Stimulated activated CD4-positive, alpha-beta T cell treated with anti-CD3 and anti-CD28 coated beads, Interleukin-12 subunit alpha, Interleukin-12 subunit beta, amount 100 ng/mL, for 24 hours (primary cell): ENCODE data around the gene DPEP1.
"Not testable (repeated sequence)": the region's sequence is repeated elsewhere in the genome, so short reads cannot be mapped to it uniquely, and the experiment has no call there.

Experiments
- DNase-seq, 2 experiments: peaks; one replicate each; pipeline ENCODE4 v3.0.0-alpha.2; 2020; ENCODE audit warnings: low read depth in 2 of 2

Gene DPEP1

DNA sequence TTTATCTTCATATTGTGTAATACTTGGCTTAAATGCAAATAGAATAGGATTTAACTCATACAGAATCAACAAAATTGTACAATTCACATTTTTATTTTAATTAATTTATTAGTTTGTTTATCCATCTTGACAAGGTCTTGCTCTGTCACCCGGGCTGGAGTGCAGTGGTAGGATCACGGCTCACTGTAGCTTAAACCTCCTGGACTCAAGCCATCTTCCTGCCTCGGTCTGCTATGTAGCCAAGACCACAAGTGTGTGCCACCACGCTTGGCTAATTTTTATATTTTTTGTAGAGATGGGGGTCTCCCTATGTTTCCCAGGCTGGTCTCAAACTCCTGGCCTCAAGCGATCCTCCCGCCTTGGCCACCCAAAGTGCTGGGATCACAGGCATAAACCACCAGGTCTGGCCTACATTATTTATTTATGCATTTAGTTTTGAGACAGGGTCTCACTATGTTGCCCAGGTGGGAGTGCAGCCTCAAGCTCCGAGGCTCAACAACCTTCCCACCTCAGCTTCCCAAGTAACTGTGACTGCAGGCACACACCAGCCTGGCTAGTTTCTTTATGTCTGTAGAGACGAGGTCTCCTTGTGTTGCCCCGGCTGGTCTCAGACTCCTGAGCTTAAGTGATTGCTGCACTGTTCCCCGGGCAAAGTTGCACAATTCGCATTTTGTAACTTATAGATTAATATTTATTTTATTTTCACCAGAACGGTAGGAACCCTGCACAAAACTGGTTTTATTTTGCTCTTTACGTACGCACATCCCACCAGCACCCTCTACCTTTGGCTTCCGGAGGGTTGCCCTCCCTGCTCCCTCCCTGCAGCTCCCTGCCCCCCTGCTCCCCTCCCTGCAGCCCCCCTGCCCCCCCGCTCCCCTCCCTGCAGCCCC lies 4.9 kb downstream of the DPEP1 start:
- DNase-seq, result no peak

DNA sequence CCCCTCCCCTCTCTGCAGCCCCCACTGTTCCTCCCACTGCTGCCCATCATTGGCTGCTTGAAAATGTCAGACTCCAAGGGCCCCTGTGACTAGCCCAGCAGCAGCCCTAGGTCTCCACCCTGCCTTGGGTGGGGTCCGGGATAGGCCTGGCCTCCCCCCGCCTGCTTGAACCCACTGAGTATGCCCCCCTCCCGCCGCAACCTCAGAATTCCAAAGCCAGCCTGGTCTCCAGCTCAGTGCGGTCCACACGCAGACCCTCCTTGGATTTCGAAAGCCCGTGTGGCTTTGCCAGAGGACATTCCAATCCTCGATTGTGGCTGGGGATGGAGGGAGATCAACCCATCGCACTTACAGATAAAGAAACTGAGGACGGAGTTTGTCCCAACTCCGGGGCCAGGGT lies 6.4 kb downstream of the DPEP1 start:
- no peak for DNase-seq

DNA sequence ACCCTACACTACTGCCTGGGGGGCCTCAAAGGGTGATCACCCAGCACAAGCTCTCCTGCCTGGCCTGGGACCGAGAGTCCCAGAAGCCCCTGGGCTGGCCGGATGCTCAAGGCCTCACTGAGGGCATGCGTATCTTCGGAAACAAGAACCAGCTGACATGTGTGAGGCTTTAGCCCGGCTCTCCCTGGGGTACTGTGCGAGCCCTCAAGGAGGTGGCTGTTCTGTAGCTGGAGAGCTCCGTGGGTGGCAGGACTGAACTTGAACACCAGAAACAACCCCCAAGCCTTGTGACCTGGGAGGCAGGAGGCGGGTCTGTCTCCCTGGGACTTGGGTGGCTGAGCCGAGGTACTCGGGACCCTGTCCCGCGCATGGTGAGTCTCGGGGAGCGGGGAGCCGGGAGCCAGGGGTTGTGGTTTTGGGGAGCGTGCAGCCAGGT lies 7.0 kb downstream of the DPEP1 start:
- DNase-seq, result no peak

DNA sequence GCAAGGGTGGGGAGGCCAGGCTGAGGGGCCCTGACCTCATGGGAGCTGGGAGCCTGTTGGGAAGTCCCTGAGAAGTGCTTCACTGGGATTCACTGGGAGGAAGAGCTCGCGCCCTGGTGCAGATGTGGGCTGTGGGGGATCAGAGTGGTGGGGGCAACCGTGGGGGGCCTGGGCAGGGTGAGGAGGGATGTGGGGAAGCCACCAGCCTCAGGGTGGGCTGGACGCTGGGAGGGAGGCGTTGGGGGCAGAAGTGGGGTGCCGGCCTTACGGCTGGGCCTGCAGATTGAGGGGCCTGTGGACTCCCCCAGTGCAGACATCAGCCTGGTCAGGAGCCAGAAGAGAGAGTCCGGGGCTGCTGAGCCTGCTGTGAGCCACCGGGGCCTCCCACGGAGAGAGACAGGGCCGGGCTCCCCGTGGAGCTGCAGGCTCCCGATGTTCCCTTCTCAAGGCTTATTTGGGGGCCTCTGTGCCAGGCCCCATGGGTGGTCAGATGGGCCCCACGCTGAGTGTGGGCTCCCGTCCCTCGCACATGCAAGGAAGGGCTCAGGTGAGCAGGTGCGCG lies 7.8 kb downstream of the DPEP1 start:
- DNase-seq, result no peak

DNA sequence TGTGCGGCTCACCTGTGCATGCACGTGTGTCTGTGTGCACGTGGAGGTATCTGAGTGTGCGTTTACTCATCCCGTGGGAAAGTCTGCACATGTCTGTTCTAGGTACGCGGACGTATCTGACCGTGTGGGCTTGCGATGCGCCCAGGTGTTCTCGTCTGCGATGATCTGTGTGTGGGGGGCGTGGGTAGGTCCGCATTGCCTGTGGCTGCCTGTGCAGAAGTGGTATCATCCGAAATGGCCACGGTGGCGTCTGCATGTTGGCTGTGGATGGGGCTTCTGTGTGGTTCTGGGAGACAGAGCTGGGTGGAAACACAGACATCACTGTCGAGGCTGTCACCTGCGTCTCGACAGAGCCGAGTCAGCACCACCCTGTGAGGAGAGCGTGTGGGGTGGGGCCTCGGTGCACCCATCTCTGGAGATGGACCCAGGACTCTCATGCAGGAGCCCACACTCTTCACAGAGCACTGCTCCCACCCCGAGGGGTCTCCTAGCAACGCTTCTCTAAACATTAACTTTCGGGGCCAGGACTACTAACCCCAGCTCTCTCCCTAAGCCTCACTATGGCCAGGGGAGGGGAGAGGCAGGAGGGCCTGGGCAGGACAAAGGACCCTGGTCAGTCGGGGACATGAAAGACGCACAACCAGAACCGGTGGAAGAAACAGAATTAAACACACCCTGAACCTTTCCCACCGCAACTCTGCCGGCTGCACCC lies 8.4 kb downstream of the DPEP1 start:
- DNase-seq, result no peak

DNA sequence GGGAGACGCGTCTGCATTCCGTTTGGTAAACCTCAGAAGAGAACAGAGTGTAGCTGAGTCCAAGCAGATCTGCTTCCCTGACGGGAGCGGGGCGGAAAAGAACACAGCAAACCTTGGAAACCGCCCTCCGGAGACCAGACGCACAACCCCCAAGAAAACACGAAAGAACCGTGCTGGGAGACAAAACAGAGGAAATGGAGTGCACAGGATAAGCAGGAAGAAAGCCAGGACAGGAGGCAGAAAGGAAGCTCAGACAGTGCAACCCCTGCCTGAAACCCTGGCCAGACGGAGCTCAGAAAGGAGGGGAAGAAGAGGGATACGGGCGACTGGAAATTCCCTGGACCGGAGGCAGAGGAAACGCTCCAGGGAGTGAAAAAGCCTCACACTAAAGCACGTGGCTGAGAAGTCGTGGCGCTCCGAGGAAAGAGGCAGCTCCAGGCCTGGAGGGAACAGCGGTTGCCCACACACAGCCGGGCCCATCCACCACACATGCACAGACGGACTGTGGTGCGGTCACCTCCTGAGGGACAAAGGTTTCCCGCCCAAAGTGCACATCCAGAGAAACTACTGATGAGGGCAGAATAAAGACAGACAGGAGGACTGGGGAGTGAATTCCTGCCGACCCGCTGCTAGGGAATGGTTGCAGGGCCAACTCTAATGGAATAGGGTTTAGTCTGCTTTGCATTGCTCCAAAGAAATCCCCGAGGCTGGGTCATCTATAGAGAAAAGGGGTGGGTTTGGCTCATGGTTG lies 10.2 kb downstream of the DPEP1 start:
- no peak for DNase-seq

DNA sequence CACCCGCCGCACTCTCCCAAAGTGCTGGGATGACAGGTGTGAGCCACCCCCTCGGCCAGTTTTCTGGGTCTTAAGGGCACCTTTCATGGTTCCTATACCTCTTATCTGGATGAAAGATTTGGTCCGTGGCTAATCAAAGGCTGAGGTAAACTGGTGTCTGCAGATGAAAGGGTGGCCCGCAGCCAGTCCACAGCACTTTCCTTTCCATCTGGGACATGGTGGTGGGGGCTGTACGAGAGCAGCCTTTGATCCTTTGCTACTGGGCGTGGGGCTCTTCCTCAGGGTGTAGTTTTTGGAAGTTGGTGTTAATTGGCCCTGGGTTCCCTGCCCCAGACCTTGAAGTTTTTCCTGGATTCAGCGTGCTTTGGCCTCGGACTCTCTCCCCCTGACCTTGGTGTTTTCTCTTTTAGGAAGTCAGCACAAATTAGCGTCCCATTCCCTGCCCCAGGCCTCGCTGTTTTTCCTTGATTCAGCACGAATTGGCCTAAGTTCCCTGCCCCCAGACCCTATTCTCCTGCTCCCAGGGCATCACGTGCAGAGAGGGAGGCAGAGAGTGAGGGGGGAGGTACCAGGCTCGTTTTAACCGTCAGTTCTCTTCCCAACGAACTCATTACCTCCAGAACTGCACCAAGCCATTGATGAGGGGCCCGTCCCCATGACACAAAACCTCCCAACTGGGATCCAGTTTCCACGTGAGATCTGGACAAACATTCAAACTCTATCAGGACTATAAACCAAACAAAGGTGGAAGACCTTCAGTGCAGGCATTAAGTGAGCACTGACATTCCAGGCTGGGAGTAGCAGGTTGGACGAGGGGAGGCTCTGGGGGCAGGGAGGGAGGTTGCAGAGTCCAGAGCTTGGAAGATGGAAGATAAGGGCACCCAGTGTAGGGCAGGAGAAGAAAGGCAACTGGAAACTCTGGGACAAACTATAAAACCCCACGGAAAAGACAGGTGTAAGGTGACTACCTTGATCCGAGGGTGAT lies 11.6 kb downstream of the DPEP1 start:
- DNase-seq, result no peak

DNA sequence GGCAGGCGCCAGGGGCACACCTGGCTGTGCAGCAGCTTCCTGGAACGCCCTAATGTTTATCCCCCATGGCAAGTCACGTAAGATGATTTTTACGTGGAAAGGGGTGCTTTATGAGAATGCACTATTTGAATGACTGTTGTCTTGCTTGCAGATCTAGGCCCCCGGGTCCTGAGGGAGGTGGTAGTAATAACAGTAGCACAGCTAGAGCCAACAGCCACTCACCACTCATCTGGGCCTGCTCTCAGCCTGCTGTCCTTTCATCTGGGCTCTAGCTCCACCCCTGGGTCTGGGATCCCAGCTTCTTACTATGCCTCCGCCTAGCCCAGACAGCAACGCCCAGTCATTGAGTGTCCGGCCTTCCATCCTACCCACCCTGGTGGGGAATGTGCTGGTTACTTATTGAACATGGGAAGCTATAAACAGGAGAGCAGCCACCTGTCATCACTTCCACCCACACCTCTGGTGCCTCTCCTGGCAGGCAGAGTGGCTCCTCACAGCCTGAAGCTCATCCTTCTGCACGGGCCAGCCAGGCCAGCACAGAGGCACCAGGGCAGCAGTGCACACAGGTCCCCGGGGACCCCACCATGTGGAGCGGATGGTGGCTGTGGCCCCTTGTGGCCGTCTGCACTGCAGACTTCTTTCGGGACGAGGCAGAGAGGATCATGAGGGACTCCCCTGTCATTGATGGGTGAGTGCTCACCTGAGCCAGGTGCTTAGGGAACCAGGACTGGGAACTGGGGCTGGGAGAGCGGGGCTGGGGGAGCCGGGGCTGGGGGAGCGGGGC lies 16.6 kb downstream of the DPEP1 start:
- no peak for DNase-seq

DNA sequence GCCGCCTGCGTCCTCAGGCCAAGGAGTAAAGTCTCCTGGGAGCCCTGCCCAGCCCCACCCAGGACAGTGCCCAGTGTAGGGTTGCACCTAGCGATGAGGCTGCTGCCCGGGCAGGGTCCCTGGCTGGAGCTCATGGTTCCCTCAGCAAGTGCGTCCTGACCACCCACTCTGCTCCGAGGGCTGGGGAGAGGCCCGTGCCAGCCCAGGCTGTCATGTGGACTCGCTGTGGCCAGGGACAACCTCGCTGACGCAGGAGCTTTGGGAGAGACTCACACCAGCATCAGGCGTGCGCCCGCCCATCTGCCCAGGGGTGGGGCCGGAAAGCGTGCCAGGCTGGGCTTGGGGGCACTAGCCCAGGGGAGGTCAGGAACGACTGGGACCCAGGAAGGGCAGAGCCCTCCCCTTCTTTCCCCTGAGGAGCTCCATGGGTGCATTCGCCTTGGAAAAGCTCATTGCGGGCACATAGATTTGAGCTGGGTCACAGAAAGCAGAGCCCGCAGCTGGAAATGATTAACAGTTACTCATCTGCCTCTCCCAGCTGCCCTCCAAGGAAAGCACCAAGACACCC lies 19.7 kb downstream of the DPEP1 start:
- DNase-seq, result no peak

DNA sequence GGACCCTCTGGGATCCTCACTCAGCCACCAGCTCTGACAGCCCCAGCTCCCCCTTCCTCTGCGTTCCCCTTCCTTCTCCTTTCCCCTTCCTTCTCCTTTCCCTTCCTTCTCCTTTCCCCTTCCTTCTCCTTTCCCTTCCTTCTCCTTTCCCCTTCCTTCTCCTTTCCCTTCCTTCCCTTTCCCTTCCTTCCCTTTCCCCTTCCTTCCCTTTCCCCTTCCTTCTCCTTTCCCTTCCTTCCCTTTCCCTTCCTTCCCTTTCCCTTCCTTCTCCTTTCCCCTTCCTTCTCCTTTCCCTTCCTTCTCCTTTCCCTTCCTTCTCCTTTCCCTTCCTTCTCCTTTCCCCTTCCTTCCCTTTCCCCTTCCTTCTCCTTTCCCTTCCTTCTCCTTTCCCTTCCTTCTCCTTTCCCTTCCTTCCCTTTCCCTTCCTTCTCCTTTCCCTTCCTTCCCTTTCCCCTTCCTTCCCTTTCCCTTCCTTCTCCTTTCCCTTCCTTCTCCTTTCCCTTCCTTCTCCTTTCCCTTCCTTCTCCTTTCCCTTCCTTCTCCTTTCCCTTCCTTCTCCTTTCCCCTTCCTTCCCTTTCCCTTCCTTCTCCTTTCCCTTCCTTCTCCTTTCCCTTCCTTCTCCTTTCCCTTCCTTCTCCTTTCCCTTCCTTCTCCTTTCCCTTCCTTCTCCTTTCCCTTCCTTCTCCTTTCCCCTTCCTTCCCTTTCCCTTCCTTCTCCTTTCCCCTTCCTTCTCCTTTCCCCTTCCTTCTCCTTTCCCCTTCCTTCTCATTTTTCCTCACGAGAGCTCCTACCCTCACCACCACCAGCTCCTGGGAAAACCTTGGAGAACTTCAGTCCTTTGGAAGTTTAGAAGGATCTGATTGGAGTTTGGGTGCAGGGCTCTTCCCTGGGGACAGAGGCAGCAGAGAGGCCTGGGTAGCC lies 21.3 kb downstream of the DPEP1 start:
- not testable (repeated sequence) for DNase-seq

DNA sequence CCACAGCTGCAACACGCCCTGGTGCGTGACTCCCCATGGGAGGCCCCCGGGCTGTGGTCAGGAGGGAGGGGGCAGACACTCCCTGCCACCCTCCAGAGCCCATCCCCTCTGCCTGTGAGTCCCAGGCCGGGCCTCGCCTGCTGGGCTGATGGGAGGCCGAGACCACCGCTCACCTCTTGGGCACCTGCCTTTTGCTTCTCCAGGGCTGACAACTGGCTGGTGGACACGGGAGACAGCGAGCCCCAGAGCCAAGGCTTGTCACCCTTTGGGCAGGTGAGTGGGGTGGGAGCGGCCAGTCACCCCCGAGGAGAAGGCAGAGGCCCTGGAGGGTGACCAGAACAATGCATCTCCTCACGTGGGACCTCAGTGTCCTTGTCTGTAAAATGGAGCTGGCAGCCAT lies 23.2 kb downstream of the DPEP1 start:
- DNase-seq, result no peak

DNA sequence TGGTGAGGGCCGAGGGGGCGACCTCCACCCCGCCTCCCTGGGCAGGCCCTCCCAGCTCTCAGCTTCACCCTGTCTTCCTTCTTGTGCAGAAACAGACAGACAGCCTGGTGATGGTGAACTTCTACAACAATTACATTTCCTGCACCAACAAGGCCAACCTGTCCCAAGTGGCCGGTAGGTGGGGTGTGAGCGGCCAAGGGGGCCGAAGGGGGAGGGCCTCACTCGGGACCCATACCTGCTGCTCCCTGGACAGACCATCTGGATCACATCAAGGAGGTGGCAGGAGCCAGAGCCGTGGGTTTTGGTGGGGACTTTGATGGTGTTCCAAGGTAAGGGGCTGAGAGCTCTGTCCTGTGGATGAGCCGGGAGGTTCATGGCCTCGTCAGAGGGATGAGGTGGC lies 23.9 kb downstream of the DPEP1 start:
- no peak for DNase-seq

DNA sequence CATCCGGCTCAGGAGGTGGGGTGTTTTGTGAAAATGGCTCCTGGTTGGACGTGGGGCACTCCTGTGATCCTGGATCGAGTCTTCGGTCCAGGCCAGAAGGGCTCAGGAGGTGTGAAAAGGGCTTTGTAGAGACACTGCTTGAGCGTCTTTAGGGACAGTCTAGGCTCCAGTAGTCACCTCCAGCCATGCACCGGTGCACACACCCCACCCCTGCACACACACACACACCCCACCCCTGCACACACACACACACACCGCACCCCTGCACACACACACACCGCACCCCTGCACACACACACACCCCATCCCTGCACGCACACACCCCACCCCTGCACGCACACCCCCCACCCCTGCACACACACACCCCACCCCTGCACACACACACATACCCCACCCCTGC lies 25.0 kb downstream of the DPEP1 start:
- no peak for DNase-seq

DNA sequence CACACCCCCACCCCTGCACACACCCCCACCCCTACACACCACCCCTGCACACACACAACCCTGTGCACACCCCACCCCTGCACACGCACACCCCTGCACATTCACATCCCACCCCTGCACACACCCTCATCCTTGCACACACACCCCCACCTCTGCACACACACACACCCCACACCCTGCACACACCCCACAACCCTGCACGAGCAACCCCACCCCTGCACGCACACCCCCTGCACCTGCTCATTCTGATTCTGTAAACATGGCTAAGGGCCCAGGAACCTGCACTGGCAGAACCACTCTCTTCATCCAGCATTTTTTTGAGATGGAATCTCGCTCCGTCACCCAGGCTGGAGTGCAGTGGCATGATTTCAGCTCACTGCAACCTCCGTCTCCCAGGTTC lies 25.9 kb downstream of the DPEP1 start:
- DNase-seq, result no peak

DNA sequence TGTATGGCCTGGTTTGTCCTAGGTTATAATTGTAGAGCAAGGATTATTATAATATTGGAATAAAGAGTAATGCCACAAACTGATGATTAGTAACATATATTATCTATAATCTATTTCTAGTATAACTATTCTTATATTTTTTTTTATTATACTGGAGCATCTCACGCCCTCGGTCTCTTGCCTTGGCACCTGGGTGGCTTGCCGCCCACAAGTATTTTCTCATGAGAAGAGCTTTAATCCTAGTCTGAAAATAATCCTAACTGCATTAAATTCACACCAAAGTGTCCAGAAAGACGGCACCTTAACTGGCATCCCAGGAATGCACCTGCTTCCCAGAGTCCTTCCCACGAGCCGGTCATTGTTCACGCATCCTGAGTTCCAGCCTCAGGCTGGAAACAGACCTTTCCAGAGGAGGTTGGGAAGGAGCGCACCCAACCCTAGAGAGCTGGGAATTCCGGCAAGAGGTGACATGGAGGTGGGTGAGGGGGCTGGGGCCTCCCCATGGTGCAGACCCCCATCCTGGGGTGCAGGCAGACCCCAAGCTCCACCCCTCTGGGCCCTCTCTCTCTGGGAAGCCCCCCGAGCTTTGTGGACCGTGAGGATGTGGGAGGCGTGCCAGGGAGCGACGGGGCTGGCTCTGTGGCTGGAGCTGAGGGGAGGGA lies 28.1 kb downstream of the DPEP1 start:
- no peak for DNase-seq

DNA sequence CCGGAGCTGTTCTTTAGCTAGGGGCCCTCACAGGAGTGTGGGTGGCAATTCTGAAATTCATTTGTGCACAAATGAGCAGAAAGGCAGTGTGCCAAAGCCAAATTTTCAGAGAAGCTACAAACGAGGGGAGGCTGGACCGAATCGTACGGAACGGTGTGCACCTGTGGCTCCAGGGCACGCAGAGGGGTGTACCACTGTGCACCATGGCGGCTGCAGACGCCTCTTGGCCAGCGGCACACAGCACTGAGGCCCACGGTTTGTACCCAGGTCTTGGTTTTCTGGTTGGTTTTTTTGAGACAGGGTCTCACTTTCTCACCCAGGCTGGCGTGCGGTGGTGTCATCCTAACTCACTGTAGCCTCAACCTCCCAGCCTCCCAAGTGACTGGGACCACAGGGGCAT lies 29.1 kb downstream of the DPEP1 start:
- DNase-seq, result no peak

DNA sequence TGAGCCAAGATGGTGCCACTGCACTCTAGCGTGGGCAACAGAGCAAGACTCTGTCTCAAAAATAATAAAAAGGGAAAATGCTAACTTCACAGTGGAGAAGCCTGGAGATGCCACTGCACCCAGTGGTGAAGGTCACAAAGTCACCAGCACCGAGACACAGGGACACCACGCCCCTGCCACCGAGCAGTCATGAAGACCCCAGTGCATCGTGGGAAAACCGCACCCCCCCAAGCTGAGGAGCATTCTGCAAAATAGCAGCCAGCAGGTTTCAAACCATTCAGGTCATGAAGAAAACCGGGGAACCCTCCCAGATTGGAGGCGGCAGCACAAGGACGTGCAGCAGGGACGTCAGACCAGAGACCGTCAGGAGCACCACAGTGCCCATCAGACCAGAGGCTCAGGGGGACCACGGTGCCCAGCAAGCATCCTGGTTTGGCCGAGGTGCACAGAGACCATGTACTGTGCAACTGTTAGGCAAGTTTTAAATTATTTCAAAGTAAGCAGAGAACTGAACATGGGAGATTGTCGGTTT lies 30.4 kb downstream of the DPEP1 start:
- DNase-seq, result no peak

DNA sequence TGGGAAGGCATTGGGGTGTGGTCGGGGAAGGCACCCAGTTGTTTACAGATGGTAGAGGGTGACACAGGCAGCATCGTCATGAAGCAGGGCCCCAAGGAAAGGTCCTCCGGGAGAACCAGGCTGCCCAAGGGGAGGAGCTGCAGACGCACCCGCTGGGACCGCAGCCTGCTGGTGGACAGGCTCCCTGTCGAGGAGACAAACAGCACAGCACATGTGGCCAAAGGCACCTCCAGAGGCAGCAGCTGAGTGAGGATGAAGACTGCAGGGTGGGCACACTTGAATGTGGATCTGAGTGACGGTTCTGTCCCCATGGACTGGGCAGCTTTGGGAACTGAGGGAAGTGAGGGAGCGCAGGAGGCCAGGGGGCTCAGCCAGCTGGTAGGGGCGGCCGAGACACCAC lies 31.7 kb downstream of the DPEP1 start:
- no peak for DNase-seq
